Measurements from ENCODE around the gene SEZ6L. TPM values are rescaled to one million over a fixed set of nuclear protein-coding genes. Genes with fewer than 3 reads are reported as not detected.

The SEZ6L gene
- total RNA-seq, 1 donor from 2014 or later: 2.3 TPM

DNA sequence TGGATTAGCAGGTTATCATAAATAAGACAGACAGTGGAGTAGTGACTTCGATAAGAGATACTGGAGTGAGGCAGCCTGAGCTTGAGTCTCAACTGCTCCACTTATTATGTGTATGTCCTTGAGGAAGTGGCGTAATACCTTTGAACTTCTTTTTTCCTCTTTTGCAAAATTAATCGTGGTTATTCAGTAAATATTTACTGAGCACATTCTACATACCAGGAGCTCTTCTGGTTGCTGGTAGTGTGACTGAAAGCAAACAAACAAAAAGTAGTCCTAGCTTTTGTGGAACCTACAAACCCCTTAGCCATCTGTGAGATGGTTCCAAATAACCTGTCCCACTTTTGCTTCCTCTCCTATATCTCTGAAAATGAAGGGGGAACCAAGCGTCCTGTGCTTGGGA is 134.2 kb downstream of the SEZ6L start:
- H3K27me3 Mint-ChIP-seq (ENCODE audit: low read depth, unreplicated experiment): peaks cover 39% of the 10 kb centered on the region
- no peak overlapping the region for H3K4me3 ChIP-seq (ENCODE audit: insufficient read depth, low read depth, low read length)
- no peak for FAIRE-seq

DNA sequence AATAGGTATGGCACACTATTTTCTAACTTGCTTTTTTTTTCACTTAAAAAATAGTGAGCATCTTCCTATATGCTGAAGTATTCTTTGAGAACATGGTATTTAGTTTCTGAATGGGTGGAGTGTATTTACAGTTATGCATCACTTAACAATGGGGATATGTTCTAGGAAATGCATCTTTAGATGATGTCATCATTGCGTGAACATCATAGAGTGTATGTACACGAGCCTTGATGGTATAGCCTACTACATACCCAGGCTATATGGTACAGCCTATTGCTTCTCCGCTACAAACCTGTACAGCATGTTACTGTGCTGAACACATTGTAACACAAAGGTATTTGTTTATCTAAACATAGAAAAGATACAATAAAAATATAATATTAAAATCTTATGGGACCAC is 135.5 kb downstream of the SEZ6L start:
- Histone ChIP-seq H3K27ac (ENCODE audit: low read depth, low read length) (no peak overlapping the region), H4K20me1 (ENCODE audit: insufficient read depth, low read length) (no peaks in the 10 kb centered on the region), H3K27me3 (ENCODE audit: insufficient read depth, low read length) (peaks cover 14% of the 10 kb centered on the region), H3K4me2 (ENCODE audit: low read length) (no peak overlapping the region), H3K79me2 (ENCODE audit: insufficient read depth, low read length) (no peaks in the 10 kb centered on the region), H3K9me3 (ENCODE audit: insufficient read depth, low read depth, low read length) (no peaks in the 10 kb centered on the region), H3K4me1 (ENCODE audit: insufficient read depth, low read length) (no peaks in the 10 kb centered on the region), H3K9ac (ENCODE audit: low read length) (no peak overlapping the region), H2AFZ (ENCODE audit: low read depth, low read length) (no peak overlapping the region), H3K4me3 (ENCODE audit: insufficient read depth, low read depth, low read length) (no peak overlapping the region), H3K36me3 (ENCODE audit: insufficient read depth, low read length) (no peaks in the 10 kb centered on the region)
- no peak for FAIRE-seq
- Mint-ChIP-seq H3K9me3 (ENCODE audit: unreplicated experiment) (no peaks in the 10 kb centered on the region), H3K27me3 (ENCODE audit: low read depth, unreplicated experiment) (peaks cover 43% of the 10 kb centered on the region), H3K27ac (ENCODE audit: unreplicated experiment) (no peak overlapping the region), H3K4me1 (ENCODE audit: low read depth, unreplicated experiment) (no peaks in the 10 kb centered on the region), H3K4me3 (ENCODE audit: unreplicated experiment) (no peak overlapping the region), H3K36me3 (ENCODE audit: low read depth, unreplicated experiment) (no peaks in the 10 kb centered on the region)
- TF ChIP-seq EZH2 (IDR thresholded peaks at IDR 0.05; ENCODE audit: insufficient read depth, low read length): no peak
- TF ChIP-seq, protein P1, sequence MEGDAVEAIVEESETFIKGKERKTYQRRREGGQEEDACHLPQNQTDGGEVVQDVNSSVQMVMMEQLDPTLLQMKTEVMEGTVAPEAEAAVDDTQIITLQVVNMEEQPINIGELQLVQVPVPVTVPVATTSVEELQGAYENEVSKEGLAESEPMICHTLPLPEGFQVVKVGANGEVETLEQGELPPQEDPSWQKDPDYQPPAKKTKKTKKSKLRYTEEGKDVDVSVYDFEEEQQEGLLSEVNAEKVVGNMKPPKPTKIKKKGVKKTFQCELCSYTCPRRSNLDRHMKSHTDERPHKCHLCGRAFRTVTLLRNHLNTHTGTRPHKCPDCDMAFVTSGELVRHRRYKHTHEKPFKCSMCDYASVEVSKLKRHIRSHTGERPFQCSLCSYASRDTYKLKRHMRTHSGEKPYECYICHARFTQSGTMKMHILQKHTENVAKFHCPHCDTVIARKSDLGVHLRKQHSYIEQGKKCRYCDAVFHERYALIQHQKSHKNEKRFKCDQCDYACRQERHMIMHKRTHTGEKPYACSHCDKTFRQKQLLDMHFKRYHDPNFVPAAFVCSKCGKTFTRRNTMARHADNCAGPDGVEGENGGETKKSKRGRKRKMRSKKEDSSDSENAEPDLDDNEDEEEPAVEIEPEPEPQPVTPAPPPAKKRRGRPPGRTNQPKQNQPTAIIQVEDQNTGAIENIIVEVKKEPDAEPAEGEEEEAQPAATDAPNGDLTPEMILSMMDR (IDR thresholded peaks at IDR 0.05; ENCODE audit: insufficient read depth, low read depth, low read length): no peak
- DNase-seq (ENCODE audit: low read depth): no peak

More for the DNA sequence above, 134.2 kb downstream of the SEZ6L start:
- no peaks in the 10 kb centered on the region for H3K4me1 Mint-ChIP-seq (ENCODE audit: low read depth, unreplicated experiment)
- H3K79me2 ChIP-seq (ENCODE audit: insufficient read depth, low read length): no peaks in the 10 kb centered on the region
- H3K27ac Mint-ChIP-seq (ENCODE audit: unreplicated experiment): no peak overlapping the region
- TF ChIP-seq, protein P1 (IDR thresholded peaks at IDR 0.05; ENCODE audit: insufficient read depth, low read depth, low read length): no peak
- no peak for TF ChIP-seq EZH2 (IDR thresholded peaks at IDR 0.05; ENCODE audit: insufficient read depth, low read length)
- no peak overlapping the region for H3K4me3 Mint-ChIP-seq (ENCODE audit: unreplicated experiment)
- H3K36me3 Mint-ChIP-seq (ENCODE audit: low read depth, unreplicated experiment): no peaks in the 10 kb centered on the region
- H3K27ac ChIP-seq (ENCODE audit: low read depth, low read length): no peak overlapping the region
- no peak overlapping the region for H3K9ac ChIP-seq (ENCODE audit: low read length)
- no peaks in the 10 kb centered on the region for H3K9me3 Mint-ChIP-seq (ENCODE audit: unreplicated experiment)
- no peaks in the 10 kb centered on the region for H3K4me1 ChIP-seq (ENCODE audit: insufficient read depth, low read length)
- H4K20me1 ChIP-seq (ENCODE audit: insufficient read depth, low read length): no peaks in the 10 kb centered on the region
- H3K9me3 ChIP-seq (ENCODE audit: insufficient read depth, low read depth, low read length): no peaks in the 10 kb centered on the region
- peaks cover 14% of the 10 kb centered on the region for H3K27me3 ChIP-seq (ENCODE audit: insufficient read depth, low read length)
- H3K4me2 ChIP-seq (ENCODE audit: low read length): no peak overlapping the region
- H2AFZ ChIP-seq (ENCODE audit: low read depth, low read length): no peak overlapping the region
- H3K36me3 ChIP-seq (ENCODE audit: insufficient read depth, low read length): no peaks in the 10 kb centered on the region
- DNase-seq (ENCODE audit: low read depth): no peak

DNA sequence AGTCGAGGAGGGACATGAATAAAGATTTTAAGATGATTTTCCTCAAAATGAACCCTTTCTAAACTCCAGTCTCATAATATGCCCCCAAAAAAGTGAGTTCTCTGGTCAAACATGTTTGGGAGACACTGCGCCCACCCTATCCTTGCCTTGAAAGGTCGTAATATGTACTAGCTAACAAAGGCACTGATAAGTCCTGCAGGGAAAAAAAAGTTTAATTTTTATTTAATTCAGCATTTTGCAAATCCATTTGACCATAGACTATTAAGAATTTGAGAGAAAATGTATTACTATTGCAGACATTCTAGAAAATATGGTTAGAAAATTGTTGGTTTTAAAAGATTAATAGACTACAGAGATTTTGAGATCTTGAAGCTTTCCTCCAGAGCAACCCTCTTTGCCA is 139.2 kb downstream of the SEZ6L start:
- H3K4me1 Mint-ChIP-seq (ENCODE audit: low read depth, unreplicated experiment): no peaks in the 10 kb centered on the region
- H3K4me1 ChIP-seq (ENCODE audit: insufficient read depth, low read length): no peaks in the 10 kb centered on the region
- no peak overlapping the region for H3K4me3 Mint-ChIP-seq (ENCODE audit: unreplicated experiment)
- H3K27me3 Mint-ChIP-seq (ENCODE audit: low read depth, unreplicated experiment): peaks cover 55% of the 10 kb centered on the region
- no peaks in the 10 kb centered on the region for H3K79me2 ChIP-seq (ENCODE audit: insufficient read depth, low read length)
- no peak overlapping the region for H3K4me2 ChIP-seq (ENCODE audit: low read length)
- no peak overlapping the region for H3K27ac ChIP-seq (ENCODE audit: low read depth, low read length)
- H3K9me3 Mint-ChIP-seq (ENCODE audit: unreplicated experiment): no peaks in the 10 kb centered on the region
- no peak overlapping the region for H2AFZ ChIP-seq (ENCODE audit: low read depth, low read length)
- no peak overlapping the region for H3K4me3 ChIP-seq (ENCODE audit: insufficient read depth, low read depth, low read length)
- DNase-seq (ENCODE audit: low read depth): no peak
- no peaks in the 10 kb centered on the region for H3K36me3 ChIP-seq (ENCODE audit: insufficient read depth, low read length)
- no peak overlapping the region for H3K9ac ChIP-seq (ENCODE audit: low read length)
- TF ChIP-seq, protein P1 (IDR thresholded peaks at IDR 0.05; ENCODE audit: insufficient read depth, low read depth, low read length): no peak
- TF ChIP-seq EZH2 (IDR thresholded peaks at IDR 0.05; ENCODE audit: insufficient read depth, low read length): no peak
- H4K20me1 ChIP-seq (ENCODE audit: insufficient read depth, low read length): no peaks in the 10 kb centered on the region
- no peak for FAIRE-seq
- H3K36me3 Mint-ChIP-seq (ENCODE audit: low read depth, unreplicated experiment): no peaks in the 10 kb centered on the region
- H3K9me3 ChIP-seq (ENCODE audit: insufficient read depth, low read depth, low read length): no peaks in the 10 kb centered on the region
- no peak overlapping the region for H3K27ac Mint-ChIP-seq (ENCODE audit: unreplicated experiment)
- H3K27me3 ChIP-seq (ENCODE audit: insufficient read depth, low read length): peaks cover 10% of the 10 kb centered on the region
